SK-MEL-5 (cell line): Measurements from ENCODE around the gene PITPNM2. TPM values are rescaled to one million over a fixed set of nuclear protein-coding genes. Genes with fewer than 3 reads are reported as not detected.

Experiments
- DNase-seq: peaks from one replicate; pipeline ENCODE4 v3.0.0-alpha.2; 2016; ENCODE audit warnings: low read depth, low spot score
- in situ Hi-C: cut with HindIII; loops from 2 replicates; pipeline ENCODE4 v1.10.0; 2016; ENCODE audit warnings: low sequenced_read_pairs, high pct_unique_total_duplicates, low pct_unique_long_range_greater_than_20kb
- total RNA-seq: library from RNA; depleted of rRNA; stranded (reverse); fragments of >200 nt; shearing (Covaris generic); gene quantifications from 2 replicates; pipeline ENCODE4 v1.2.3, GENCODE V29; 2014

PITPNM2 gene
- total RNA-seq, 1 experiment from 2014 or later, result 1.2 TPM

GRCh38 chr12:123131291-123131832 is 19.5 kb downstream of the PITPNM2 start:
- DNase-seq, result no peak
- in situ Hi-C loops, result no loop called here

GRCh38 chr12:123129621-123130020 is 21.3 kb downstream of the PITPNM2 start:
- DNase-seq, result no peak
- in situ Hi-C loops, result no loop called here

GRCh38 chr12:123127182-123127495 is 23.8 kb downstream of the PITPNM2 start:
- no peak for DNase-seq
- in situ Hi-C loops, result no loop called here

- DNase-seq, result peak; percentile 85
- in situ Hi-C loops, result no loop called here
These were observed 24.4 kb downstream of the PITPNM2 start for GRCh38 chr12:123126294-123127181.

GRCh38 chr12:123122626-123123025 is 28.3 kb downstream of the PITPNM2 start:
- in situ Hi-C loops, result no loop called here
- DNase-seq, result no peak

- no peak for DNase-seq
- in situ Hi-C loops, result no loop called here
These were observed 29.2 kb downstream of the PITPNM2 start for GRCh38 chr12:123121670-123122069.

- in situ Hi-C loops, result no loop called here
- DNase-seq, result no peak
These were observed 30.3 kb downstream of the PITPNM2 start for GRCh38 chr12:123120452-123121166.

- no peak for DNase-seq
- in situ Hi-C loops, result no loop called here
These were observed 31.1 kb downstream of the PITPNM2 start for GRCh38 chr12:123119808-123120207.

- in situ Hi-C loops, result no loop called here
- no peak for DNase-seq
These were observed 32.4 kb downstream of the PITPNM2 start for GRCh38 chr12:123118497-123118896.

- no peak for DNase-seq
- in situ Hi-C loops, result no loop called here
These were observed 35.3 kb downstream of the PITPNM2 start for GRCh38 chr12:123115409-123116121.

- no peak for DNase-seq
- in situ Hi-C loops, result no loop called here
These were observed 36.4 kb downstream of the PITPNM2 start for GRCh38 chr12:123114304-123115083.

GRCh38 chr12:123113026-123113425 is 37.9 kb downstream of the PITPNM2 start:
- DNase-seq, result no peak
- in situ Hi-C loops, result no loop called here

- no peak for DNase-seq
- in situ Hi-C loops, result no loop called here
These were observed 39.3 kb downstream of the PITPNM2 start for GRCh38 chr12:123111498-123112165.

GRCh38 chr12:123109319-123109772 is 41.5 kb downstream of the PITPNM2 start:
- no peak for DNase-seq
- in situ Hi-C loops, result no loop called here

- in situ Hi-C loops, result no loop called here
- no peak for DNase-seq
These were observed 42.2 kb downstream of the PITPNM2 start for GRCh38 chr12:123108682-123109066.

GRCh38 chr12:123107926-123108681 is 42.8 kb downstream of the PITPNM2 start:
- in situ Hi-C loops, result no loop called here
- DNase-seq, result no peak
